SK-N-SH (cell line): ENCODE results near the gene QRICH2. TPM values are rescaled to one million over a fixed set of nuclear protein-coding genes. Genes with fewer than 3 reads are reported as not detected.

ENCODE experiments used
- CTCF ChIA-PET: fragments of 300-600, 350-600 bp; formaldehyde crosslinking; extraction: SDS; loops from one replicate; lab custom pipeline; 2021; lab: Yijun Ruan, JAX
- POLR2A ChIA-PET: fragments of 350-600 bp; sonication (Branson Sonifier 250); formaldehyde crosslinking; extraction: SDS; loops from one replicate; lab custom pipeline; 2020; ENCODE audit warnings: antibody characterized with exemption, inconsistent platforms; lab: Yijun Ruan, JAX
- DNase-seq: peaks from one replicate; pipeline ENCODE4 v3.0.0; 2012
- H2AFZ ChIP-seq: fragments of 200-600 bp; sonication (generic); 2 replicates; pipeline ENCODE4 v1.8.1; 2016; ENCODE audit warnings: antibody characterized with exemption, mild to moderate bottlenecking, low read depth
- H3F3A ChIP-seq: fragments of 200-600 bp; sonication (generic); replicated peaks from 2 replicates; pipeline ENCODE3; 2016; ENCODE audit warnings: antibody characterized with exemption, mild to moderate bottlenecking; ENCODE audit not compliant: insufficient read depth
- H3K27ac ChIP-seq, 2 experiments: fragments of 200-500 bp in 1 of 2; fragments of 200-600 bp in 1 of 2; sonication (Bioruptor generic) in 1 of 2; sonication (generic), shearing (Covaris generic) in 1 of 2; 2 replicates each; pipeline versions ENCODE4 v1.5.1 to v1.6.1; 2014 to 2016; ENCODE audit warnings: low read depth in 2 of 2, inconsistent platforms in 1 of 2, low read length in 1 of 2, mild to moderate bottlenecking in 1 of 2, mixed read lengths in 1 of 2
- H3K27me3 ChIP-seq: fragments of 200-600 bp; sonication (generic), shearing (Covaris generic); 2 replicates; pipeline ENCODE4 v1.6.1; 2016; ENCODE audit warnings: mixed run types; ENCODE audit not compliant: insufficient read depth
- H3K36me3 ChIP-seq, 2 experiments: fragments of 200-500 bp in 1 of 2; fragments of 200-600 bp in 1 of 2; sonication (Bioruptor generic) in 1 of 2; sonication (generic) in 1 of 2; replicated peaks in 1 of 2; 2 replicates each; pipeline versions ENCODE3 to v1.5.1; 2014 to 2016; ENCODE audit warnings: low read length in 1 of 2, mild to moderate bottlenecking in 1 of 2; ENCODE audit not compliant: insufficient read depth in 2 of 2, control insufficient read depth in 1 of 2
- H3K4me1 ChIP-seq, 2 experiments: fragments of 200-500 bp in 1 of 2; fragments of 200-600 bp in 1 of 2; sonication (Bioruptor generic) in 1 of 2; sonication (generic), shearing (Covaris generic) in 1 of 2; 2 replicates each; pipeline versions ENCODE4 v1.5.1 to v1.6.1; 2014 to 2016; ENCODE audit warnings: low read depth in 1 of 2, low read length in 1 of 2, mixed run types in 1 of 2; ENCODE audit not compliant: insufficient read depth in 2 of 2, control insufficient read depth in 1 of 2
- H3K4me2 ChIP-seq: fragments of 200-600 bp; sonication (generic), shearing (Covaris generic); 2 replicates; pipeline ENCODE4 v1.6.1; 2017; ENCODE audit warnings: mixed run types
- H3K4me3 ChIP-seq, 2 experiments: fragments of 200-500 bp in 1 of 2; fragments of 200-600 bp in 1 of 2; sonication (Bioruptor generic) in 1 of 2; sonication (generic), shearing (Covaris generic) in 1 of 2; 2 replicates each; pipeline versions ENCODE4 v1.5.1 to v1.8.1; 2014 to 2016; ENCODE audit warnings: low read depth in 2 of 2, inconsistent platforms in 1 of 2, low read length in 1 of 2, mild to moderate bottlenecking in 1 of 2, mixed read lengths in 1 of 2, moderate library complexity in 1 of 2
- H3K79me2 ChIP-seq: fragments of 200-600 bp; sonication (generic); 2 replicates; pipeline ENCODE4 v1.8.1; 2017; ENCODE audit warnings: mild to moderate bottlenecking; ENCODE audit not compliant: insufficient read depth
- H3K9ac ChIP-seq: fragments of 200-600 bp; sonication (generic); 2 replicates; pipeline ENCODE4 v1.6.1; 2017; ENCODE audit warnings: mixed run types
- H3K9me2 ChIP-seq: fragments of 200-600 bp; sonication (generic); 2 replicates; pipeline ENCODE4 v1.6.1; 2017; ENCODE audit warnings: mixed run types
- H3K9me3 ChIP-seq: fragments of 200-600 bp; sonication (generic); 2 replicates; pipeline ENCODE4 v1.6.1; 2017; ENCODE audit warnings: mixed run types, mild to moderate bottlenecking, moderate library complexity
- H4K20me1 ChIP-seq: fragments of 200-600 bp; sonication (generic); 2 replicates; pipeline ENCODE4 v1.6.1; 2017; ENCODE audit warnings: mild to moderate bottlenecking, mixed run types; ENCODE audit not compliant: insufficient read depth
- CTCF ChIP-seq: fragments of 200-600 bp; sonication (generic); IDR thresholded peaks from 2 replicates; pipeline ENCODE4 v1.6.1; 2017; ENCODE audit warnings: antibody characterized with exemption, mild to moderate bottlenecking, moderate library complexity
- ELF1 ChIP-seq: IDR thresholded peaks from 2 replicates; pipeline ENCODE4 v1.4.0; 2012
- EP300 ChIP-seq, 2 experiments: IDR thresholded peaks; 2 replicates each; pipeline versions ENCODE4 v1.4.0 to v1.6.1; 2012; ENCODE audit warnings: borderline replicate concordance in 1 of 2, low read depth in 1 of 2, low read length in 1 of 2
- EZH2phosphoT487 ChIP-seq: fragments of 200-600 bp; sonication (generic); IDR thresholded peaks from 2 replicates; pipeline ENCODE4 v1.6.1; 2017; ENCODE audit warnings: low read depth, mixed run types, mild to moderate bottlenecking, antibody characterized with exemption, moderate library complexity, borderline replicate concordance
- FOSL2 ChIP-seq: IDR thresholded peaks from 2 replicates; pipeline ENCODE4 v1.4.0; 2012; ENCODE audit warnings: low read depth, mild to moderate bottlenecking, moderate library complexity, borderline replicate concordance
- FOXJ3 ChIP-seq: sonication (generic); formaldehyde crosslinking; IDR thresholded peaks from 2 replicates; pipeline ENCODE4 v1.5.1; 2020; ENCODE audit warnings: mild to moderate bottlenecking, missing genetic modification reagents
- FOXM1 ChIP-seq: IDR thresholded peaks from 2 replicates; pipeline ENCODE4 v1.4.0; 2012; ENCODE audit warnings: low read depth, mild to moderate bottlenecking
- IRF3 ChIP-seq: fragments of 150-350 bp; IDR thresholded peaks from 2 replicates; pipeline ENCODE4 v1.6.1; 2016; ENCODE audit warnings: mild to moderate bottlenecking, low read depth, low read length
- JUND ChIP-seq: IDR thresholded peaks from 2 replicates; pipeline ENCODE4 v1.4.0; 2012
- MAX ChIP-seq: IDR thresholded peaks from 2 replicates; pipeline ENCODE4 v1.4.0; 2012; ENCODE audit warnings: low read depth
- MEF2A ChIP-seq: IDR thresholded peaks from 2 replicates; pipeline ENCODE4 v1.4.0; 2012; ENCODE audit warnings: low read depth, borderline replicate concordance
- MXI1 ChIP-seq: IDR thresholded peaks from 2 replicates; pipeline ENCODE4 v1.6.1; 2012; ENCODE audit warnings: mild to moderate bottlenecking, low read depth, low read length, improper control_type of control experiment
- NFIC ChIP-seq: IDR thresholded peaks from 2 replicates; pipeline ENCODE4 v1.4.0; 2012; ENCODE audit warnings: borderline replicate concordance
- NRF1 ChIP-seq: IDR thresholded peaks from 2 replicates; pipeline ENCODE4 v1.6.1; 2012; ENCODE audit warnings: low read depth, mild to moderate bottlenecking, low read length
- PBX3 ChIP-seq: IDR thresholded peaks from 2 replicates; pipeline ENCODE4; 2012
- POLR2AphosphoS5 ChIP-seq: IDR thresholded peaks from 2 replicates; pipeline ENCODE4 v1.6.1; 2012; ENCODE audit warnings: low read depth, low read length
- RAD21 ChIP-seq: IDR thresholded peaks from 2 replicates; pipeline ENCODE4 v1.6.1; 2012; ENCODE audit warnings: mild to moderate bottlenecking, low read length
- RCOR1 ChIP-seq: fragments of 150-350 bp; IDR thresholded peaks from 2 replicates; pipeline ENCODE4 v1.6.1; 2017; ENCODE audit warnings: antibody characterized with exemption, low read length
- RFX5 ChIP-seq: IDR thresholded peaks from 2 replicates; pipeline ENCODE4 v1.6.1; 2012; ENCODE audit warnings: mild to moderate bottlenecking, improper control_type of control experiment, low read length
- RXRA ChIP-seq: IDR thresholded peaks from 2 replicates; pipeline ENCODE4 v1.4.0; 2012; ENCODE audit warnings: low read depth, mild to moderate bottlenecking, borderline replicate concordance
- SIN3A ChIP-seq: IDR thresholded peaks from 2 replicates; pipeline ENCODE4 v1.6.1; 2012; ENCODE audit warnings: low read depth, mild to moderate bottlenecking, low read length, moderate library complexity, borderline replicate concordance
- SMC3 ChIP-seq: IDR thresholded peaks from 2 replicates; pipeline ENCODE4 v1.6.1; 2012; ENCODE audit warnings: low read depth, low read length, improper control_type of control experiment
- TAF1 ChIP-seq: IDR thresholded peaks from 2 replicates; pipeline ENCODE4 v1.6.1; 2012; ENCODE audit warnings: low read depth, mild to moderate bottlenecking, low read length, moderate library complexity, borderline replicate concordance
- TEAD4 ChIP-seq: IDR thresholded peaks from 2 replicates; pipeline ENCODE4 v1.4.0; 2012; ENCODE audit warnings: mild to moderate bottlenecking, borderline replicate concordance; ENCODE audit not compliant: insufficient read depth
- YY1 ChIP-seq: IDR thresholded peaks from 2 replicates; pipeline ENCODE4 v1.4.0; 2012; ENCODE audit warnings: low read depth, mild to moderate bottlenecking
- ZBTB33 ChIP-seq: IDR thresholded peaks from 2 replicates; pipeline ENCODE4 v1.4.0; 2012; ENCODE audit warnings: low read depth, borderline replicate concordance
- WGBS: methylation state at CpG from one replicate; pipeline ENCODE4 v1.1.6; 2017; ENCODE audit warnings: low lambda C conversion rate; 5-methylcytosine and 5-hydroxymethylcytosine counted together
- polyA plus RNA-seq, 3 experiments: library from polyadenylated mRNA; depleted of rRNA; stranded (reverse); fragments of >200 nt; gene quantifications; 2 replicates each; pipeline ENCODE4 v1.2.3, GENCODE V29; 2012

QRICH2 gene
- polyA plus RNA-seq, 1 of the 3 experiments (the other 2 are of a cell fraction) = 6.2 TPM

GRCh38 chr17:76264755-76265623, 43.1 kb downstream of the QRICH2 start, which contains the start of gene UBALD2:
Gene UBALD2 (plus strand): TSS chr17:76265348. CDS start chr17:76265506, 158 bp downstream.
- H3K4me2 ChIP-seq = peak within 1 kb of the TSS; percentile 90
- H3K4me3 ChIP-seq = peak within 1 kb of the TSS; percentile 75 to 87
- ChIA-PET CTCF (interaction anchor here (1.1 to 8.1 kb wide), 10 partner anchors 10 to 409 kb away, joined by 3 to 86 read pairs (median 6); partner anchors contain the start of gene WBP2), POLR2A (interaction anchor here (0.6 to 0.7 kb wide), 2 partner anchors 15 to 170 kb away, joined by 3 read pairs; no protein-coding TSS in a partner anchor)
- peak within 1 kb of the TSS; percentile 96 for H2AFZ ChIP-seq
- peaks cover 45% of the 10 kb centered on the region for H3K79me2 ChIP-seq
- H3K27ac ChIP-seq = peak within 1 kb of the TSS; percentile 77 to 95
- H3K27me3 ChIP-seq = no peaks in the 10 kb centered on the region
- H3K4me1 ChIP-seq = peaks cover 19 to 22% of the 10 kb centered on the region in 2 experiments; a peak in 3 of 4 replicates
- peak within 1 kb of the TSS; percentile 85 for H3K9ac ChIP-seq
- DNase-seq = peak; percentile 100
- under 1% methylated on average over 13 of the region's 94 CpGs for WGBS
- H3K9me2 ChIP-seq = no peaks in the 10 kb centered on the region
- peaks cover 23% of the 10 kb centered on the region for H3F3A ChIP-seq
- H3K36me3 ChIP-seq = peaks cover 8 to 12% of the 10 kb centered on the region in 2 experiments
- peaks cover 9% of the 10 kb centered on the region; the same call in 1 of the 2 replicates for H4K20me1 ChIP-seq
- H3K9me3 ChIP-seq = no peaks in the 10 kb centered on the region
- peak; percentile 38; the same call in 1 of the 2 replicates for TF ChIP-seq ZBTB33
- peak; percentile 81 for TF ChIP-seq FOSL2
- peak; percentile 25; the same call in 1 of the 2 replicates for TF ChIP-seq NRF1
- TF ChIP-seq PBX3 = peak; percentile 71; the same call in 1 of the 2 replicates
- peak; percentile 95 for TF ChIP-seq IRF3
- no peak; the same call in 1 of the 2 replicates for TF ChIP-seq ELF1
- TF ChIP-seq FOXM1 = peak; percentile 99
- TF ChIP-seq EP300 (IDR thresholded peaks at IDR 0.05; ENCODE audit: borderline replicate concordance in 1 of 2, low read depth in 1 of 2, low read length in 1 of 2) = peak; percentile 35 to 64; a peak in 1 of 4 replicates
- TF ChIP-seq RAD21 = no peak
- TF ChIP-seq POLR2AphosphoS5 = peak; percentile 79; the same call in 1 of the 2 replicates
- no peak; the same call in 1 of the 2 replicates for TF ChIP-seq MEF2A
- peak; percentile 92 for TF ChIP-seq MAX
- TF ChIP-seq TEAD4 = no peak
- TF ChIP-seq SIN3A = peak; percentile 58; the same call in 1 of the 2 replicates
- TF ChIP-seq NFIC = peak; percentile 29; the same call in 1 of the 2 replicates
- peak; percentile 74 for TF ChIP-seq TAF1
- TF ChIP-seq JUND = peak; percentile 83
- peak; percentile 26; the same call in 1 of the 2 replicates for TF ChIP-seq RCOR1
- TF ChIP-seq CTCF = no peak
- TF ChIP-seq RFX5 = peak; percentile 79
- peak; percentile 92 for TF ChIP-seq MXI1
- 0 out of 2 replicates have a peak, but pooled peaks have one; percentile 34 for TF ChIP-seq FOXJ3
- TF ChIP-seq SMC3 = no peak
- TF ChIP-seq YY1 = no peak
- TF ChIP-seq EZH2phosphoT487 = no peak
- TF ChIP-seq RXRA = no peak; the same call in 1 of the 2 replicates
